Measurements from ENCODE around the gene IFI44. TPM values are rescaled to one million over a fixed set of nuclear protein-coding genes. Genes with fewer than 3 reads are reported as not detected.

Gene IFI44
- total and polyA plus RNA-seq, 2 donors (not counting 1 experiment from before 2014, with no cell fraction given), result 13.7 to 28.9 TPM

DNA sequence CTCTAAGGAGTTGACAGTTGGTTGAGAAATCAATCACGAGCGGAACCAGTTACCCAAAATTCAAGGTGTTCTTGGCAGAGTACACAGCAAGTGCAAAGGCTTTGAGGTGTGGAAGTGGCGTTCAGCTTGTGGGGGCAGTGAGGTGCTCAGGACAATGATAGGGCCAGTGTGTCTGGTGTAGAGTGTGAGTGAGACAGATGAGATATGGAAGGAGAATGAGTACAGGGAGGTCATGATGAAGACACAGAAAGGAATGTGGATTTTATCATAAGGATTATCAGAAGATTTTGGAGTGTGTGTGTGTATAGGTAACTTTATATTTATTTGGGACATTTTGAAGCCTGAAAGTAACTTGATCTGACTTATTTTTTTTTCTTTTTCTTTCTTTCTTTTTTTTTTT lies 40.9 kb downstream of the IFI44 start:
- DNase-seq (ENCODE audit: low read depth in 2 of 2), result no peak
- TF ChIP-seq, protein P1, sequence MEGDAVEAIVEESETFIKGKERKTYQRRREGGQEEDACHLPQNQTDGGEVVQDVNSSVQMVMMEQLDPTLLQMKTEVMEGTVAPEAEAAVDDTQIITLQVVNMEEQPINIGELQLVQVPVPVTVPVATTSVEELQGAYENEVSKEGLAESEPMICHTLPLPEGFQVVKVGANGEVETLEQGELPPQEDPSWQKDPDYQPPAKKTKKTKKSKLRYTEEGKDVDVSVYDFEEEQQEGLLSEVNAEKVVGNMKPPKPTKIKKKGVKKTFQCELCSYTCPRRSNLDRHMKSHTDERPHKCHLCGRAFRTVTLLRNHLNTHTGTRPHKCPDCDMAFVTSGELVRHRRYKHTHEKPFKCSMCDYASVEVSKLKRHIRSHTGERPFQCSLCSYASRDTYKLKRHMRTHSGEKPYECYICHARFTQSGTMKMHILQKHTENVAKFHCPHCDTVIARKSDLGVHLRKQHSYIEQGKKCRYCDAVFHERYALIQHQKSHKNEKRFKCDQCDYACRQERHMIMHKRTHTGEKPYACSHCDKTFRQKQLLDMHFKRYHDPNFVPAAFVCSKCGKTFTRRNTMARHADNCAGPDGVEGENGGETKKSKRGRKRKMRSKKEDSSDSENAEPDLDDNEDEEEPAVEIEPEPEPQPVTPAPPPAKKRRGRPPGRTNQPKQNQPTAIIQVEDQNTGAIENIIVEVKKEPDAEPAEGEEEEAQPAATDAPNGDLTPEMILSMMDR (conservative IDR thresholded peaks at IDR 0.05 in 1 of 2, IDR thresholded peaks at IDR 0.05 in 1 of 2; ENCODE audit: low read depth in 1 of 2, low read length in 2 of 2), result no peak
- no peak for TF ChIP-seq EZH2 (IDR thresholded peaks at IDR 0.05; ENCODE audit: low read length, missing control alignments)
- H3K36me3 ChIP-seq (ENCODE audit: control insufficient read depth, insufficient read depth, low read length), result no peaks in the 10 kb centered on the region
- no peak overlapping the region for H3K4me3 ChIP-seq (replicated peaks in 1 of 4; ENCODE audit: control extremely low read depth in 1 of 4, insufficient read depth in 1 of 4, low read depth in 3 of 4, low read length in 4 of 4)
- H3K27me3 ChIP-seq (ENCODE audit: control insufficient read depth, insufficient read depth, low read length), result no peaks in the 10 kb centered on the region
- no peak overlapping the region for H2AFZ ChIP-seq (ENCODE audit: low read length)
- H3K9me3 ChIP-seq (ENCODE audit: control insufficient read depth, insufficient read depth, low read depth, low read length), result no peaks in the 10 kb centered on the region
- H4K20me1 ChIP-seq (ENCODE audit: control insufficient read depth, extremely low read depth, insufficient read depth, low read length), result no peaks in the 10 kb centered on the region
- H3K9ac ChIP-seq (ENCODE audit: insufficient read depth, low read length), result no peak overlapping the region
- H3K4me2 ChIP-seq (ENCODE audit: extremely low read depth, insufficient read depth, low read length), result no peak overlapping the region
- H3K4me1 ChIP-seq (ENCODE audit: control insufficient read depth, extremely low read depth, insufficient read depth, low read length), result peaks cover 6% of the 10 kb centered on the region
- no peaks in the 10 kb centered on the region for H3K79me2 ChIP-seq (ENCODE audit: control insufficient read depth, insufficient read depth, low read length)
- no peak overlapping the region for H3K27ac ChIP-seq (ENCODE audit: insufficient read depth, low read length)

DNA sequence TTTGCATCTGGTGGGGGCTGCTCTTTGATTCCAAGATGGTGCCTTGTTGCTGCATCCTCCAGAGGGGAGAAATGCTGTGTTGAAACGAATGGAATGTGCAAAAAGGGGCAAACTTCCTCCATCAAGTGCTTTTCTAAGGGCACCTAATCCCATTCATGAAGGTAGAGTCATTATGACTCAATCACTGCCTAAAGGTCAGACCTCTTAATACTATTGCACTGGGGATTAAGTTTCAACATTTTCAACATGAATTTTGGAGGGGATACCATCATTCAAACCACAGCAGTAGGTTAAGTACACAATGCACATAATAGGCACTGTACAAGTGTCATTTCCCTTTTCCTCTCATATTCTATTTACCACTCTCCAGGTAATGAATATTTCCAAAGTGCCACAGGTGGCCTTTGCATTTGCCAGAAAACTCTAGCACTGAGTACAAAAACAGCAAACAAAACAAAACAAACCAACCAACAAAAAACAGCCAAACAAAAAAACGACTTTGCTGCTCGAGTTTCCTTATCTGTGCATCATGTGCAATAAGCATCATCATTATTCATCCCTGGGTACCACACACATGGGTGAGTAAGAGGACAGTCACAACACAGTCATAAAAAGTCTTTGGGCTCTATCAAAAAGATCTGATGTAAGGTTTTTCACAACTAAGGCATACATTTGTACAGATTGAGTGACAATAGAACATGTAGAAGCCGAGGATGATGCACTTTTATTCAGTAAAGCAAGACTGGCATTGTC lies 42.5 kb downstream of the IFI44 start:
- Histone ChIP-seq H2AFZ (ENCODE audit: low read length) (no peak overlapping the region), H3K4me3 (replicated peaks in 1 of 4; ENCODE audit: control extremely low read depth in 1 of 4, insufficient read depth in 1 of 4, low read depth in 3 of 4, low read length in 4 of 4) (no peak overlapping the region), H3K9ac (ENCODE audit: insufficient read depth, low read length) (no peak overlapping the region), H3K4me2 (ENCODE audit: extremely low read depth, insufficient read depth, low read length) (no peak overlapping the region), H3K27me3 (ENCODE audit: control insufficient read depth, insufficient read depth, low read length) (no peaks in the 10 kb centered on the region), H3K27ac (ENCODE audit: insufficient read depth, low read length) (no peak overlapping the region), H4K20me1 (ENCODE audit: control insufficient read depth, extremely low read depth, insufficient read depth, low read length) (no peaks in the 10 kb centered on the region), H3K36me3 (ENCODE audit: control insufficient read depth, insufficient read depth, low read length) (no peaks in the 10 kb centered on the region), H3K9me3 (ENCODE audit: control insufficient read depth, insufficient read depth, low read depth, low read length) (no peaks in the 10 kb centered on the region), H3K79me2 (ENCODE audit: control insufficient read depth, insufficient read depth, low read length) (no peaks in the 10 kb centered on the region), H3K4me1 (ENCODE audit: control insufficient read depth, extremely low read depth, insufficient read depth, low read length) (peaks cover 6% of the 10 kb centered on the region)
- TF ChIP-seq, protein P1 (conservative IDR thresholded peaks at IDR 0.05 in 1 of 2, IDR thresholded peaks at IDR 0.05 in 1 of 2; ENCODE audit: low read depth in 1 of 2, low read length in 2 of 2), result no peak
- no peak for TF ChIP-seq EZH2 (IDR thresholded peaks at IDR 0.05; ENCODE audit: low read length, missing control alignments)
- peak; percentile 17 to 61 for DNase-seq (ENCODE audit: low read depth in 2 of 2)

DNA sequence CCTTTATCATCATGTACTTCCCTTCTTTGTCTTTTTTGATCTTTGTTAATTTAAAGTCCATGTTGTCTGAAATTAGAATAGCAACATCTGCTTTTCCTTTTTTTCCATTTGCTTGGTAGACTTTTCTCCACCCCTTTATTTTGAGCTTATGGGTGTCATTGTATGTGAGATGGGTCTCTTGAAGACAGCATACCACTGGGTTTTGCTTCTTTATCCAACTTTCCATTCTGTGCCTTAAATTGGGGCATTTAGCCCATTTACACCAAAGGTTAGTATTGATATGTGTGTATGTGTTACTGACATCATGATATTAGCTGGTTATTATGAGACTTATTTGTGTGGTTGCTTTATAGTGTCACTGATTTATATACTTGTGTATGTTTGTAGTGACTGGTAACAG lies 50.2 kb downstream of the IFI44 start:
- H3K36me3 ChIP-seq (ENCODE audit: control insufficient read depth, insufficient read depth, low read length), result no peaks in the 10 kb centered on the region
- H3K27me3 ChIP-seq (ENCODE audit: control insufficient read depth, insufficient read depth, low read length), result no peaks in the 10 kb centered on the region
- H3K4me3 ChIP-seq (replicated peaks in 1 of 4; ENCODE audit: control extremely low read depth in 1 of 4, insufficient read depth in 1 of 4, low read depth in 3 of 4, low read length in 4 of 4), result no peak overlapping the region
- no peaks in the 10 kb centered on the region for H3K9me3 ChIP-seq (ENCODE audit: control insufficient read depth, insufficient read depth, low read depth, low read length)
- H3K79me2 ChIP-seq (ENCODE audit: control insufficient read depth, insufficient read depth, low read length), result no peaks in the 10 kb centered on the region
- no peak overlapping the region for H3K27ac ChIP-seq (ENCODE audit: insufficient read depth, low read length)
- no peaks in the 10 kb centered on the region for H3K4me1 ChIP-seq (ENCODE audit: control insufficient read depth, extremely low read depth, insufficient read depth, low read length)
- H3K4me2 ChIP-seq (ENCODE audit: extremely low read depth, insufficient read depth, low read length), result no peak overlapping the region
- TF ChIP-seq EZH2 (IDR thresholded peaks at IDR 0.05; ENCODE audit: low read length, missing control alignments), result no peak
- TF ChIP-seq, protein P1 (conservative IDR thresholded peaks at IDR 0.05 in 1 of 2, IDR thresholded peaks at IDR 0.05 in 1 of 2; ENCODE audit: low read depth in 1 of 2, low read length in 2 of 2), result no peak
- H2AFZ ChIP-seq (ENCODE audit: low read length), result no peak overlapping the region
- no peaks in the 10 kb centered on the region for H4K20me1 ChIP-seq (ENCODE audit: control insufficient read depth, extremely low read depth, insufficient read depth, low read length)
- no peak for DNase-seq (ENCODE audit: low read depth in 2 of 2)
- no peak overlapping the region for H3K9ac ChIP-seq (ENCODE audit: insufficient read depth, low read length)
